ENCODE measurements around the gene FXYD4. TPM values are rescaled to one million over a fixed set of nuclear protein-coding genes. Genes with fewer than 3 reads are reported as not detected.

The FXYD4 gene
- total RNA-seq, 4 donors from 2014 or later = not detected

DNA sequence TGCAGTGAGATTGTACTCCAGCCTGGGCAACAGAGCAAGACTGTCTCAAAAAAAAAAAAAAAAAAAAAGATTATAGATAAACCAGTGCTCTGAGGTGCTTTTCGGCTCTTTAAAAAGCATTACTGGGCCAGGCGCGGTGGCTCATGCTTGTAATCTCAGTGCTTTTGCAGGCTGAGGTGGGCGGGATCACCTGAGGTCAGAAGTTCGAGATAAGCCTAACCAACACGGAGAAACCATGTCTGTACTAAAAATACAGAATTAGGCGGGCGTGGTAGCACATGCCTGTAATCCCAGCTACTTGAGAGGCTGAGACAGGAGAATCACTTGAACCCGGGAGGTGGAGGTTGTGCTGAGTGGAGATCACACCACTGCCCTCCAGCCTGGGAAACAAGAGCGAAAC lies 44.1 kb downstream of the FXYD4 start:
- Histone ChIP-seq H3K9me3 (no peaks in the 10 kb centered on the region), H3K27ac (no peak overlapping the region)
- no peak for DNase-seq (ENCODE audit: low spot score in 2 of 2)

DNA sequence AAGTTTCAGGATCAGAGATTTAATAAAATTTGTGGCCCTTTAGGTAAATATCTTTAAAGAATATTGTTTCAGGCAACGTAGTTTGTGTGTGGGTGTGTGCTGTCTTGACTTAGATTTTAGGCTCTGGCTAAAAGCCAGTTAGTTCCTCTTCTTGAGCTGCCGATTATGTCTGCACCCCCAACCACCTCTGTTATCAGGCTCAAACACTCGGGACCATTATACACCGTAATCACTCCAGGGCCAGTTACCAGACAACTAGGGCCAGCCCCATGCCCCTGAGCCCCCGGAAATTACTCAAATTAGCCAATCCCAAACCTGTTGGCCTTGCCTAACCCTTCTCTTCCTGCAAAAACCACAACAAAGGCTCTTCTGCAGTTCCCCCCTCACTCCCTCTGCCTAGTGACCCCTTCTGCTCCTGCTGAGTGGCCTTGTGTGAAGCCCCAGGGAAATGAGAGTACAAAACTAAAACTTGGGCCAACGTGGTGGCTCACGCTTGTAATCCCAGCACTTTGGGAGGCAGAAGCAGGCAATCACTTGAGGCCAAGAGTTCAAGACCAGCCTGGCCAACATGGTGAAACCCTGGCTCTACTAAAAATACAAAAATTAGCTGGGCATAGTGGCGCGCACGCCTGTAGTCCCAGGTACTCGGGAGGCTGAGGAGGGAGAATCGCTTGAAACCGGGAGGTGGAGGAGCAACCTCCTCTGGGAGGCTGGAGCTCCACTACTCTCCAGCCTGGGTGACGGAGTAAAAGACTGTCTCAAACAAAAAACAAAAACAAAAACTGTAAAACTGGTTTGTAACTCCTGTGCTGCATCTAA lies 46.7 kb downstream of the FXYD4 start:
- Histone ChIP-seq H3K4me1 (peaks cover 0 to 23% (median 7%) of the 10 kb centered on the region in 4 donors), H3K27me3 (no peaks in the 10 kb centered on the region), H3K9me3 (no peaks in the 10 kb centered on the region), H3K27ac (peak overlapping the region in 3 of 4 donors; percentile 49 to 65 (median 53)), H3K4me3 (no peak overlapping the region), H3K36me3 (no peaks in the 10 kb centered on the region)
- no peak for DNase-seq (ENCODE audit: low spot score in 2 of 2)
- TF ChIP-seq, protein P1, sequence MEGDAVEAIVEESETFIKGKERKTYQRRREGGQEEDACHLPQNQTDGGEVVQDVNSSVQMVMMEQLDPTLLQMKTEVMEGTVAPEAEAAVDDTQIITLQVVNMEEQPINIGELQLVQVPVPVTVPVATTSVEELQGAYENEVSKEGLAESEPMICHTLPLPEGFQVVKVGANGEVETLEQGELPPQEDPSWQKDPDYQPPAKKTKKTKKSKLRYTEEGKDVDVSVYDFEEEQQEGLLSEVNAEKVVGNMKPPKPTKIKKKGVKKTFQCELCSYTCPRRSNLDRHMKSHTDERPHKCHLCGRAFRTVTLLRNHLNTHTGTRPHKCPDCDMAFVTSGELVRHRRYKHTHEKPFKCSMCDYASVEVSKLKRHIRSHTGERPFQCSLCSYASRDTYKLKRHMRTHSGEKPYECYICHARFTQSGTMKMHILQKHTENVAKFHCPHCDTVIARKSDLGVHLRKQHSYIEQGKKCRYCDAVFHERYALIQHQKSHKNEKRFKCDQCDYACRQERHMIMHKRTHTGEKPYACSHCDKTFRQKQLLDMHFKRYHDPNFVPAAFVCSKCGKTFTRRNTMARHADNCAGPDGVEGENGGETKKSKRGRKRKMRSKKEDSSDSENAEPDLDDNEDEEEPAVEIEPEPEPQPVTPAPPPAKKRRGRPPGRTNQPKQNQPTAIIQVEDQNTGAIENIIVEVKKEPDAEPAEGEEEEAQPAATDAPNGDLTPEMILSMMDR (IDR thresholded peaks at IDR 0.05) = no peak
- TF ChIP-seq EP300 (IDR thresholded peaks at IDR 0.05) = peak in 1 of 2 donors; percentile 22
- 62% methylated on average over 14 of the region's 14 CpGs for WGBS, 2 donors

More for the DNA sequence above, 44.1 kb downstream of the FXYD4 start:
- Histone ChIP-seq H3K36me3 (no peaks in the 10 kb centered on the region), H3K4me1 (peaks cover 0 to 13% (median 3%) of the 10 kb centered on the region in 4 donors), H3K27me3 (no peaks in the 10 kb centered on the region), H3K4me3 (no peak overlapping the region)
- 90 to 93% methylated on average over 10 of the region's 10 CpGs for WGBS, 2 donors
- TF ChIP-seq POLR2A (IDR thresholded peaks at IDR 0.05) (no peak), EP300 (IDR thresholded peaks at IDR 0.05) (no peak)
- TF ChIP-seq, protein P1 (IDR thresholded peaks at IDR 0.05) = no peak

DNA sequence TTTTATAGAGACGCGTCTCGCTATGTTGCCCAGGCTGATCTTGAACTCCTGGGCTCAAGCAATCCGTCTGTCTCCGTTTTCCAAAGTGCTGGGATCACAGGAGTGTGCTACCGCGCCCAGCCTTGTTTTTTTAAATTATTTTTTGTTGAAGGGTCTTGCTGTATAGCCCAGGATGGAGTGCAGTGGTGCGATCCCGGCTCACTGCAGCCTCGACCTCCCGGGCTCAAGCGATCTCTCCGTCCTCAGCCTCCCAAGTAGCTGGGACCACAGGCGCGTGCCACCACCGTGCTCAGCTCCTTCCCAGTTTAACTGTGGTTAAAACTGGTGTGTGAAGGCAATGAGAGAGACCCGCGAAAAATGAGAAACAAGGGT lies 48.5 kb downstream of the FXYD4 start:
- Histone ChIP-seq H3K36me3 (no peaks in the 10 kb centered on the region), H3K27ac (peak overlapping the region; percentile 95 to 98 (median 98)), H3K9me3 (no peaks in the 10 kb centered on the region), H3K4me3 (peak overlapping the region; percentile 53 to 70 (median 62)), H3K27me3 (no peaks in the 10 kb centered on the region), H3K4me1 (peaks cover 0 to 27% (median 7%) of the 10 kb centered on the region in 4 donors)
- WGBS, 2 donors = 61 to 67% methylated on average over 18 of the region's 18 CpGs
- TF ChIP-seq, protein P1 (IDR thresholded peaks at IDR 0.05) = no peak
- no peak for TF ChIP-seq POLR2A (IDR thresholded peaks at IDR 0.05)
- no peak for TF ChIP-seq EP300 (IDR thresholded peaks at IDR 0.05)
- no peak for DNase-seq (ENCODE audit: low spot score in 2 of 2)

DNA sequence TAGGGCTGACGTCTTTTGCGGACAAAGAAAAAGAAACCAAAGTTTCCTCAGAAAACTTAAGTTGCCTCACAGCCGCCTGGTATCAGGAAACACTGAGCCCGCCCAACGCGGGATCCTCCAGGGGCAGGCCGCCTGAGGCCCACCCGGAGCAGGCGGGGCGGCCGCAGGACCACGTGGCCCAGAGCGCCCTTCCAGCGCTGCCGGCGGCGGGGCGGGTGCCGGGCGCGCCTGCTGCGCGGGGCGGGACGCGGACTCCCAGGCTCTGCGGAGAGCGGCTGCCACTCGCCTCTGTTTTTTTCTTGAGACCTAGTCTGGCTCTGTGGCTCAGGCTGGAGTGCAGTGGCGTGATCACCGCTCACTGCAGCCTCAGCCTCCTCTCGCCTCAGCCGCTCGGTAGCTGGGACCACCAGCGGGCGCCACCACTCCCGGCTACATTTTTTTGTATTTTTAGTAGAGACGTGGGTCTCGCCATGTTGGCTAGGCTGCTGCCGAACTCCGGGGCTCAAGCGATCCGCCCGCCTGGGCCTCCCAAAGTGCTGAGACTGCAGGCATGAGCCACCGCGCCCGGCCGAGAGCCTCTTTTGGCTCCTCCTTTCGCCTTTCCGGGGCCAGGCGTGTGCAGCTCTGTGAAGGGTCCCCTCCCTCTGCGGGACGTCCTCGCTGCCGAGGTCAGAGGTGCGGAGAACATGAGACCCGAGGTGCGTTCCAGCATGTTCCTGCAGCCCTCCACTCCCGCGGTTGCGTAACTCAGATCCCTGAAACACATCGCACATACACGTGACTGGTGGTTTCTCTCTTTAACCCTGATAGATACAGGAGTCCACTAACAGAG lies 49.1 kb downstream of the FXYD4 start:
- Histone ChIP-seq H3K27ac (peak overlapping the region; percentile 95 to 98 (median 98)), H3K9me3 (no peaks in the 10 kb centered on the region), H3K36me3 (no peaks in the 10 kb centered on the region), H3K27me3 (no peaks in the 10 kb centered on the region), H3K4me1 (peaks cover 0 to 27% (median 7%) of the 10 kb centered on the region in 4 donors), H3K4me3 (peak overlapping the region; percentile 53 to 70 (median 62))
- peak; percentile 82 to 93 for DNase-seq (ENCODE audit: low spot score in 2 of 2)
- TF ChIP-seq POLR2A (IDR thresholded peaks at IDR 0.05) = peak; percentile 46 to 76
- TF ChIP-seq EP300 (IDR thresholded peaks at IDR 0.05) = peak; percentile 83 to 95
- TF ChIP-seq, protein P1 (IDR thresholded peaks at IDR 0.05) = peak in 3 of 5 experiments; percentile 11 to 36 (median 34)
- WGBS, 2 donors = 0 to 1% methylated on average over 31 to 44 of the region's 63 CpGs

DNA sequence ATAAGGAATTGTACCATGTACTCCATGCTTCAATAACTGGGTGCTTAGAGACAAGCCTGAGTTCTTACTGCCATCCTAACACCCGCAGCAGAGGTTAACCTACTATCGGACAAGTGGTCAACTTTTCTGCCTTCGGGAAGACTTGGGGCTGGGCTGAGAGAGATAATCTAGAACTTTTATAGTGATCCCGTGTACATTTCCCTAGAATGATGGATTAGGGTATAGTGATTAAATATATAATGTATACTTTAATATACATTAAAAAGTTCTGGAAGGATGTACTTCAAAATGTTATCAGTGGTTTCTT lies 49.7 kb downstream of the FXYD4 start:
- DNase-seq (ENCODE audit: low spot score in 2 of 2) = no peak
- Histone ChIP-seq H3K27ac (peak overlapping the region; percentile 95 to 98 (median 98)), H3K9me3 (no peaks in the 10 kb centered on the region), H3K36me3 (no peaks in the 10 kb centered on the region), H3K27me3 (no peaks in the 10 kb centered on the region), H3K4me3 (peak overlapping the region; percentile 53 to 70 (median 62)), H3K4me1 (peaks cover 0 to 27% (median 7%) of the 10 kb centered on the region in 4 donors)
- WGBS, 2 donors = 16 to 21% methylated on average over 4 of the region's 4 CpGs
- TF ChIP-seq, protein P1 (IDR thresholded peaks at IDR 0.05) = no peak
- TF ChIP-seq POLR2A (IDR thresholded peaks at IDR 0.05) (no peak), EP300 (IDR thresholded peaks at IDR 0.05) (no peak)
